ENCODE measurements around the gene FKBP5. TPM values are rescaled to one million over a fixed set of nuclear protein-coding genes. Genes with fewer than 3 reads are reported as not detected.
"Not testable (repeated sequence)": the region's sequence is repeated elsewhere in the genome, so short reads cannot be mapped to it uniquely, and the experiment has no call there.

FKBP5 gene
- total RNA-seq, 2 donors from 2014 or later, result 27.0 to 53.3 TPM

DNA sequence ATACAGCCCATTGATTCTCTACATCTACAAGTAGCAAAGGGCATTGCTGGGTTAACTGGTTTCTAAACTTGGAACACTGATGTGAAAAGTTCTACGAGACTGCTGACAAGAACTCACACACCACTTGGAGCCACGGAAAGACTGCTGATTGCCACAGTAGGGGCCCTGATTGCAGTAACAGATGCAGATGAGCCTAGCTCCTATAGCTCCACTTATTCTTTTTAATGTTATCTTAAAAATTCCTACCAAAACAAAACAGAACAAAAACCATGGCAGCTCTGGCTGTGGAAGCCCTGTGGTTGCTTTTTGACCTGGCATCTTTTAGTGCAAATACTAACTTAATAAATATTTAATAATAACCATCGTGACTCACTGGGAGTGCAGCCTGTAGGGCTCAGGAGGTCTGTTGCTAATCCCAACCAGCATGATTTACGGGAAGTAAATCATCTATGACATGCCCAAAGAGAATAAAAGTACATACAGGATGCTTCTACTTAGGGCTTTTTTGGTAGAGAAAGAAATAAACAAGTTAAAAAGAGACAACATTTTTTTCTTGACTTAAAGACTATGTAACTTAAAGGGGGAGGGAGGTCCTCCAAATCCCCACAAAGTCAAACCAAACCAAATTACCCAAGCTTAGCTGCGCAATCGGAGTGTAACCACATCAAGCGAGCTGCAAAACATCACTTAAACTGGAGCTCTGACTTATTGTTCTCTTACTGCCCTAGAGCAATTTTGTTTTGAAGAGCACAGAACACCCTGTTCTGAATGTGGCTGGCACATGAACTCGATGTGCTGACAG lies 87.2 kb downstream of the FKBP5 start:
- peak; percentile 86 for DNase-seq
- no peaks in the 10 kb centered on the region for H3K9me3 ChIP-seq (ENCODE audit: control insufficient read depth, low read length)
- H3K27me3 ChIP-seq (ENCODE audit: control insufficient read depth, insufficient read depth, low read length, poor library complexity, severe bottlenecking), result no peaks in the 10 kb centered on the region
- H3K9ac ChIP-seq (ENCODE audit: extremely low read depth, low read length, poor library complexity, severe bottlenecking), result no peak overlapping the region
- Mint-ChIP-seq H3K4me3 (peak overlapping the region; percentile 4), H3K27me3 (ENCODE audit: insufficient read depth) (no peaks in the 10 kb centered on the region), H3K36me3 (ENCODE audit: low read depth) (peaks cover 12% of the 10 kb centered on the region), H3K4me1 (peaks cover 32% of the 10 kb centered on the region), H3K27ac (peak overlapping the region; percentile 48), H3K9me3 (peaks cover 4% of the 10 kb centered on the region)
- peaks cover 16% of the 10 kb centered on the region for H3K4me1 ChIP-seq (ENCODE audit: control insufficient read depth, insufficient read depth, low read length)
- H3K27ac ChIP-seq (ENCODE audit: low read depth, low read length), result peak overlapping the region; percentile 48
- TF ChIP-seq, protein P1, sequence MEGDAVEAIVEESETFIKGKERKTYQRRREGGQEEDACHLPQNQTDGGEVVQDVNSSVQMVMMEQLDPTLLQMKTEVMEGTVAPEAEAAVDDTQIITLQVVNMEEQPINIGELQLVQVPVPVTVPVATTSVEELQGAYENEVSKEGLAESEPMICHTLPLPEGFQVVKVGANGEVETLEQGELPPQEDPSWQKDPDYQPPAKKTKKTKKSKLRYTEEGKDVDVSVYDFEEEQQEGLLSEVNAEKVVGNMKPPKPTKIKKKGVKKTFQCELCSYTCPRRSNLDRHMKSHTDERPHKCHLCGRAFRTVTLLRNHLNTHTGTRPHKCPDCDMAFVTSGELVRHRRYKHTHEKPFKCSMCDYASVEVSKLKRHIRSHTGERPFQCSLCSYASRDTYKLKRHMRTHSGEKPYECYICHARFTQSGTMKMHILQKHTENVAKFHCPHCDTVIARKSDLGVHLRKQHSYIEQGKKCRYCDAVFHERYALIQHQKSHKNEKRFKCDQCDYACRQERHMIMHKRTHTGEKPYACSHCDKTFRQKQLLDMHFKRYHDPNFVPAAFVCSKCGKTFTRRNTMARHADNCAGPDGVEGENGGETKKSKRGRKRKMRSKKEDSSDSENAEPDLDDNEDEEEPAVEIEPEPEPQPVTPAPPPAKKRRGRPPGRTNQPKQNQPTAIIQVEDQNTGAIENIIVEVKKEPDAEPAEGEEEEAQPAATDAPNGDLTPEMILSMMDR (conservative IDR thresholded peaks at IDR 0.05), result no peak
- WGBS, 2 experiments (ENCODE audit: insufficient coverage in 1 of 2, insufficient read length in 1 of 2), result 42 to 69% methylated on average over 3 to 8 of the region's 8 CpGs
- no peaks in the 10 kb centered on the region for H3K36me3 ChIP-seq (ENCODE audit: control insufficient read depth, insufficient read depth, low read length)
- H3K4me3 ChIP-seq (ENCODE audit: low read length), result peak overlapping the region; percentile 25

DNA sequence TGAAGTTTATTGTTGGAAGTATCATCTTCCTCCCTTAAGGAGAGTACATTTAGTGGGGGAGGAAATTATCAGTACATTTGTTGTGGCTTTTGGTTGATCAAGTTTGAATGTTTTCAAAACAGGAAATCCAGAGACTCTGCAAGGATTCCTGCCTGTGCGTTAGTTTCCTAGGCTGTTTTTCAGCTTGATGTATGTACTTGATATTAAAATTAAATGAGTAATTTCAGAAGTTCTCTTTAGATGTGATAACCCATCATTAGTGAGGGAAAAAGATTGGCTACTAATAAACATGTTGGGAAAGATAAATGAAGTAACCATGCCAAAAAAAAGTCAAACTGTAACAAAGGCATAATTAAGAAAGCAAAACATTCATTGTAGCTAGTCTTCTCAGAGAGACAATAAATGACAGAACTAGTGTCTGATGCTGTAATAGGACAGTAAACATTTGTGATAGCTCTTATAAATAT lies 88.0 kb downstream of the FKBP5 start:
- H3K4me3 Mint-ChIP-seq, result no peak overlapping the region
- peak overlapping the region; percentile 48 for H3K27ac Mint-ChIP-seq
- TF ChIP-seq, protein P1 (conservative IDR thresholded peaks at IDR 0.05), result no peak
- Histone ChIP-seq H3K4me3 (ENCODE audit: low read length) (peak overlapping the region; percentile 25), H3K27ac (ENCODE audit: low read depth, low read length) (no peak overlapping the region), H3K4me1 (ENCODE audit: control insufficient read depth, insufficient read depth, low read length) (peaks cover 16% of the 10 kb centered on the region), H3K9ac (ENCODE audit: extremely low read depth, low read length, poor library complexity, severe bottlenecking) (no peak overlapping the region), H3K36me3 (ENCODE audit: control insufficient read depth, insufficient read depth, low read length) (no peaks in the 10 kb centered on the region), H3K9me3 (ENCODE audit: control insufficient read depth, low read length) (no peaks in the 10 kb centered on the region), H3K27me3 (ENCODE audit: control insufficient read depth, insufficient read depth, low read length, poor library complexity, severe bottlenecking) (no peaks in the 10 kb centered on the region)
- H3K36me3 Mint-ChIP-seq (ENCODE audit: low read depth), result peaks cover 12% of the 10 kb centered on the region
- no peaks in the 10 kb centered on the region for H3K27me3 Mint-ChIP-seq (ENCODE audit: insufficient read depth)
- no peak for DNase-seq
- WGBS, 2 experiments (ENCODE audit: insufficient coverage in 1 of 2, insufficient read length in 1 of 2), result 88 to 100% methylated on average over 1 of the region's 1 CpG
- H3K4me1 Mint-ChIP-seq, result peaks cover 32% of the 10 kb centered on the region
- peaks cover 4% of the 10 kb centered on the region for H3K9me3 Mint-ChIP-seq

DNA sequence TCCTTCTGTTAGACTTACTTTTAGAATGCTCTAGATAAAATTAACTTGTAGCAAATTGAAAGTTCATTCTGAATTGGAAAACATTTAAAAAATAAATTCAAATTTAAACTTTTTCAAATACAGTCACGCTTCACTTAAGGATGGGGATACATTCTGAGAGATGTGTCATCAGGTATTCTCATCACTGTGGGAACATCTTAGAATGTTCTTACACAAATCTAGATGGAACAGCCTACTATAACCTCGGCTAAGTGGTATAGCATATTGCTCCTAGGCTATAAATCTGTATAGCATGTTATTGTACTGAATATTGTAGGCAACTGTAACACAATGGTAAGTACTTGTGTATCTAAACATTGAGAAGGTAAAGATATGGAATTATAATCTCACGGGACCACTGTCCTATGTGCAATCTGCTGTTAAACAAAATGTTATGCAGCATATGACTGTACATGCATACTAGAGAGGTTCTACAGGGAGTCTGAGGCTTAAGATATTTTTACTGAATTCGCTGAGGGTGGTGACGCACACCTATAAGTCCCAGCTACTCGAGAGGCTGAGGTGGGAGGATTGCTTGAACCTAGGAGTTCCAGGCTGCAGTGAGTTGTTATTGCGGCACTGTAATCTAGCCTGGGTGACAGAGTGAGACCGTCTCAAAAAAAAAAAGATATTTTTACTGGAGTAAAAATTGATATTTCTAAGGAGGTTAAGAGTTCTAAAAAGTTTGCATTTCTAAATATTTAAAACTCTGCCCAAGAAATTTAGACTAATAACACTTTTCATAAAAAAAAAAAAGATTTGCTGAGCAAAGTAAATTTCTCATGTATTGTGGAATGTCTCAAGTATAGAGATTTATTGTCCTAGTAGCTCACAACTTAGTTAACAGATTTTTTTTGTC lies 88.7 kb downstream of the FKBP5 start:
- peaks cover 10% of the 10 kb centered on the region for H3K36me3 Mint-ChIP-seq (ENCODE audit: low read depth)
- WGBS, 2 experiments (ENCODE audit: insufficient coverage in 1 of 2, insufficient read length in 1 of 2), result 86 to 98% methylated on average over 7 to 8 of the region's 8 CpGs
- H3K9me3 Mint-ChIP-seq, result peaks cover 4% of the 10 kb centered on the region
- H3K4me1 Mint-ChIP-seq, result peaks cover 32% of the 10 kb centered on the region
- H3K4me3 ChIP-seq (ENCODE audit: low read length), result no peak overlapping the region
- peaks cover 16% of the 10 kb centered on the region for H3K4me1 ChIP-seq (ENCODE audit: control insufficient read depth, insufficient read depth, low read length)
- TF ChIP-seq, protein P1 (conservative IDR thresholded peaks at IDR 0.05), result no peak
- no peaks in the 10 kb centered on the region for H3K27me3 Mint-ChIP-seq (ENCODE audit: insufficient read depth)
- H3K9ac ChIP-seq (ENCODE audit: extremely low read depth, low read length, poor library complexity, severe bottlenecking), result no peak overlapping the region
- H3K4me3 Mint-ChIP-seq, result no peak overlapping the region
- peak overlapping the region; percentile 38 for H3K27ac Mint-ChIP-seq
- no peaks in the 10 kb centered on the region for H3K36me3 ChIP-seq (ENCODE audit: control insufficient read depth, insufficient read depth, low read length)
- H3K9me3 ChIP-seq (ENCODE audit: control insufficient read depth, low read length), result no peaks in the 10 kb centered on the region
- H3K27me3 ChIP-seq (ENCODE audit: control insufficient read depth, insufficient read depth, low read length, poor library complexity, severe bottlenecking), result no peaks in the 10 kb centered on the region
- DNase-seq, result no peak
- H3K27ac ChIP-seq (ENCODE audit: low read depth, low read length), result no peak overlapping the region

DNA sequence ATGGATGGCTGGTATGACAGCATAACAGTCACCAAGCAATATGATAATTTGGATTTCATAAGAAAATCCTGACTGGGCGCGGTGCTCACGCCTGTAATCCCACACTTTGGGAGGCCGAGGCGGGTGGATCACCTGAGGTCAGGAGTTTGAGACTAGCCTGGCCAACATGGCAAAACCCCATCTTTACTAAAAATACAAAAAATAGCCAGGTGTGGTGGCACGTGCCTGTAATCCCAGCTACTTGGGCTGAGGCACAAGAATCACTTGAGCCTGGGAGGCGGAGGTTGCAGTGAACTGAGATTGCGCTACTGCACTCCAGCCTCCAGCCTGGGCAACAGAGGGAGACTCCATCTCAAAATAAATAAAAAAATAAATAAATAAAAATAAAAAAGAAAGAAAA lies 90.1 kb downstream of the FKBP5 start:
- DNase-seq; H3K9ac ChIP-seq (ENCODE audit: extremely low read depth, low read length, poor library complexity, severe bottlenecking); H3K27me3 Mint-ChIP-seq (ENCODE audit: insufficient read depth); H3K27me3 ChIP-seq (ENCODE audit: control insufficient read depth, insufficient read depth, low read length, poor library complexity, severe bottlenecking); H3K27ac ChIP-seq (ENCODE audit: low read depth, low read length); H3K36me3 ChIP-seq (ENCODE audit: control insufficient read depth, insufficient read depth, low read length); H3K27ac Mint-ChIP-seq; H3K9me3 ChIP-seq (ENCODE audit: control insufficient read depth, low read length); H3K36me3 Mint-ChIP-seq (ENCODE audit: low read depth); H3K4me3 Mint-ChIP-seq; H3K9me3 Mint-ChIP-seq; H3K4me3 ChIP-seq (ENCODE audit: low read length): not testable (repeated sequence)
- peaks cover 16% of the 10 kb centered on the region for H3K4me1 ChIP-seq (ENCODE audit: control insufficient read depth, insufficient read depth, low read length)
- 94 to 97% methylated on average over 3 to 8 of the region's 8 CpGs for WGBS, 2 experiments (ENCODE audit: insufficient coverage in 1 of 2, insufficient read length in 1 of 2)
- H3K4me1 Mint-ChIP-seq, result peaks cover 32% of the 10 kb centered on the region
